ENCODE data around the gene SUV39H1.
"Not testable (repeated sequence)": the region's sequence is repeated elsewhere in the genome, so short reads cannot be mapped to it uniquely, and the experiment has no call there.

The SUV39H1 gene

DNA sequence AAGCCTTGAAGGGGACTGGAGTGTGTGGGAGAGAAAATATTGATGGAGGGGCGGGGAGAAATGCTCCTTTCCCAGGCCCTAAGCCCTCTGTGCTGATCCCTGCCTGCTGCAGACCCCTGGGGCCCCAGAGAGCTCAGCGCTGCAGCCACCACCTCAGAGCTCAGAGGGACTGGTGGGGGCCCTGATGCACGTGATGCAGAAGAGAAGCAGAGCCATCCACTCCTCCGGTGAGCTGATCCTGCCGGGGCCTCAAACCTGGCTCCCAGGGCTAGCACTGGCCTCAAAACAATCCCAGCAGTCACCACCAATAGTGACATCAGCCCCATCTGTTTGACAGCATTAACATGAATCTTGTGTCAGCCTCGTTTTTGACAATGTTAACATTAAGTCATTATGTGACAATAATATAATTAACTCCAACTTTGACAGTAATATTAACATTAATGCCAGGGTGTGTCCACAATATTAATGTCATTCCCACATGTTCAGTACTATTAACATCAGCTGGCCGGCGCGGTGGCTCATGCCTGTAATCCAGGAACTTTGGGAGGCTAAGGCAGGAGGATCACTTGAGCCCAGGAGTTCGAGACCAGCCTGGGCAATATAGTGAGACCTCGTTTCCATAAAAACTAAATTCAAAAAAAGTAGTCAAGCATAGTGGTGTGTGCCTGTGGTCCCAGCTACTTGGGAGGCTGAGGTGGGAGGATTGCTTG lies 7.2 kb upstream of the SUV39H1 start:
- no peak overlapping the region for H3K27ac ChIP-seq
- no peak for DNase-seq (ENCODE audit: low spot score)
- CTCF ChIA-PET: no interaction called here
- POLR2A ChIA-PET (ENCODE audit: low non-redundant PET): interaction anchor here (0.7 kb wide), 1 partner anchor 370 kb away, joined by 3 read pairs; no protein-coding TSS in a partner anchor
- TF ChIP-seq, protein P1, sequence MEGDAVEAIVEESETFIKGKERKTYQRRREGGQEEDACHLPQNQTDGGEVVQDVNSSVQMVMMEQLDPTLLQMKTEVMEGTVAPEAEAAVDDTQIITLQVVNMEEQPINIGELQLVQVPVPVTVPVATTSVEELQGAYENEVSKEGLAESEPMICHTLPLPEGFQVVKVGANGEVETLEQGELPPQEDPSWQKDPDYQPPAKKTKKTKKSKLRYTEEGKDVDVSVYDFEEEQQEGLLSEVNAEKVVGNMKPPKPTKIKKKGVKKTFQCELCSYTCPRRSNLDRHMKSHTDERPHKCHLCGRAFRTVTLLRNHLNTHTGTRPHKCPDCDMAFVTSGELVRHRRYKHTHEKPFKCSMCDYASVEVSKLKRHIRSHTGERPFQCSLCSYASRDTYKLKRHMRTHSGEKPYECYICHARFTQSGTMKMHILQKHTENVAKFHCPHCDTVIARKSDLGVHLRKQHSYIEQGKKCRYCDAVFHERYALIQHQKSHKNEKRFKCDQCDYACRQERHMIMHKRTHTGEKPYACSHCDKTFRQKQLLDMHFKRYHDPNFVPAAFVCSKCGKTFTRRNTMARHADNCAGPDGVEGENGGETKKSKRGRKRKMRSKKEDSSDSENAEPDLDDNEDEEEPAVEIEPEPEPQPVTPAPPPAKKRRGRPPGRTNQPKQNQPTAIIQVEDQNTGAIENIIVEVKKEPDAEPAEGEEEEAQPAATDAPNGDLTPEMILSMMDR (conservative IDR thresholded peaks at IDR 0.05; ENCODE audit: low read depth): no peak

DNA sequence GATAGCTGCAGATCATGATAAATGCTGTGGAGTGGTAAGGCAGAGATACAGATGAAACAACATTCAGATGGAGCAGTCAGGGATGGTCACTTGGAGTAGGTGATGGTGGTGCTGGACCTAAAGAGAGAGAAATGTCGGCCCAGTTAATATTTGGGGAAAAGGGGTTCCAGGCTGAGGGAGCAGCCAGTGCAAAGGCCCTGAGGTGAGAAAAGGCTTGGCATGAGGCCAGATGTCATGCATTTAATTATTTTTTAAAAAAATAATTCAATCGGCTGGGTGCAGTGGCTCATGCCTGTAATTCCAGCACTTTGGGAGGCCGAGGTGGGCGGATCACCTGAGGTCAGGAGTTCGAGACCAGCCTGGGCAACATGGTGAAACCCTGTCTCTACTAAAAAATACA lies 4.8 kb upstream of the SUV39H1 start:
- H3K27ac ChIP-seq; DNase-seq (ENCODE audit: low spot score); POLR2A ChIA-PET (ENCODE audit: low non-redundant PET): not testable (repeated sequence)
- CTCF ChIA-PET: interaction anchor here (0.8 kb wide), 1 partner anchor 22 kb away, joined by 3 read pairs; no protein-coding TSS in a partner anchor

DNA sequence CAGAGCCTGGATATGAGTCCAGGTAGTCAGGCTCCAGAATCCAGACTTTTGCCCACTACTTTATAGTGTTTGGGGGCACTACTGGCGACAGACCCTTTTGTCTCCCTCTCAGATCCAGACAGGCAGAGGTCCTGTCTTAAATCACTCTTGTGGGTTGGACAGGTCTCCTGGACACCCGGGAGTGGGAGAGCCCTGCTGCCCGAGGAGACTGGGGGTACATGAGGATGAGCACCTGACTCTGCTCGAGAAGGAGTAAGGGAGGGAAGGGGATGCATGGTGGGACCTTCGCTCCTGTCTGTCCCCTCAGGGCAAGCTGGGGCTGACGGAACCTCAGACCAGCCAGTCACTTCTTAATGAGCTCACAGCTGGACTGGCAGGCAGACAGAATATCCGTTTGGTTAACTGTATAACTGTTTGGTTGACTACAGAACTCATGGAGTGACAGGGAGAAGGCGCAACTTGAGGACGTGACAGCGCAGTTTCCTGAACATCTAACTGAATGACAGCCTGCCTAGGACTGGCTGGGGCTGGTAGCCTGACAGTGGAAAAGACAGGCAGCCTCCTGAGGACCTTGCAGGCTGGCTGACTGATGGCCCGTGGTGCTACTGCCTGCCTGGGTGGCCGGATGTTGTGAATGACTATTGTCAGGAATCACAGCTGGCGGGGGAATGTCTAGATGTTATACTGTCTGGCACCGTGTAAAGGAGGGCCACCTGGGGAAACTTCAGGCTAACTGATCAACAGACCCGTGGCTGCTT lies 1.6 kb upstream of the SUV39H1 start:
- POLR2A ChIA-PET (ENCODE audit: low non-redundant PET): no interaction called here
- CTCF ChIA-PET: no interaction called here
- no peak for DNase-seq (ENCODE audit: low spot score)

DNA sequence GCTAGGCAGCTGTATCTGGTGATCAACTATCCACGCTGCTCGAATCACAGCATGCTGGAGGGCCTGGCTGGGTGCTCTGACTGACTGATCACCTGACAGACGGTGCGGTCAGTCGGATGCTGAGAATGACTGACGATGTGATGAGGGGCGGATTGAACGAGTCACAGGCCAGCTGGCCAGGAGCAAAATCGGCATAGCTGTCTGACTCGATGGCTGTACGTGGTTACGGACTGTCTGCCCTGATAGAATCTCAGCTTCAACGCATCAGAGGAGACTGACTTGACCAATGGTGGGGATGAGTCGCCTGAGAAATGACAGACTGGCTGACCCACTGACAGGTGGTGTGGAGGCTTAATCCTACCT lies 1.0 kb upstream of the SUV39H1 start:
- H3K27ac ChIP-seq: peak overlapping the region; percentile 86
- DNase-seq (ENCODE audit: low spot score): no peak
- CTCF ChIA-PET: interaction anchor here (0.7 kb wide), 1 partner anchor 1771 kb away, joined by 3 read pairs; no protein-coding TSS in a partner anchor
- TF ChIP-seq, protein P1 (conservative IDR thresholded peaks at IDR 0.05; ENCODE audit: low read depth): no peak
- POLR2A ChIA-PET (ENCODE audit: low non-redundant PET): no interaction called here

More for the DNA sequence above, 1.6 kb upstream of the SUV39H1 start:
- H3K27ac ChIP-seq: peak overlapping the region; percentile 86
- TF ChIP-seq, protein P1 (conservative IDR thresholded peaks at IDR 0.05; ENCODE audit: low read depth): no peak

DNA sequence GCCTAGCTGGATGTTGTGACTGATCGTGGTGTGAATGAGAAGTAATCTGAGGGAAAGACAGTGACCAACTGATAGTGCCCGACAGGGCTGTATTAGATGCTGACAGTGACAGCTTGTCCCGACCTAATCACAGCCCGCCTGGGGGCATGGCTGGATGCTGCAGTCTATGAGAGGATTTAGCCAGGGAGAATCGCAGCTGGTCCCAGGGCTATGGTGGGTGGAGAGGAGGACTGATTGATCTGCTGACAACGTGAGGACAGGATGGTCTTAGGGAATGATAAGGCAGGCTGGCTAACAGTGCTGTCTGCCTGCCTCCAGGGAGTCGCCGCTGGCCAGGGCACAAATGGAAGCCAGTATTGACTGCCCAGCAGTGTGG lies 621 bp upstream of the SUV39H1 start:
- TF ChIP-seq, protein P1 (conservative IDR thresholded peaks at IDR 0.05; ENCODE audit: low read depth): no peak
- POLR2A ChIA-PET (ENCODE audit: low non-redundant PET): no interaction called here
- CTCF ChIA-PET: interaction anchor here (0.7 kb wide), 1 partner anchor 1771 kb away, joined by 3 read pairs; no protein-coding TSS in a partner anchor
- no peak for DNase-seq (ENCODE audit: low spot score)
- peak overlapping the region; percentile 86 for H3K27ac ChIP-seq

DNA sequence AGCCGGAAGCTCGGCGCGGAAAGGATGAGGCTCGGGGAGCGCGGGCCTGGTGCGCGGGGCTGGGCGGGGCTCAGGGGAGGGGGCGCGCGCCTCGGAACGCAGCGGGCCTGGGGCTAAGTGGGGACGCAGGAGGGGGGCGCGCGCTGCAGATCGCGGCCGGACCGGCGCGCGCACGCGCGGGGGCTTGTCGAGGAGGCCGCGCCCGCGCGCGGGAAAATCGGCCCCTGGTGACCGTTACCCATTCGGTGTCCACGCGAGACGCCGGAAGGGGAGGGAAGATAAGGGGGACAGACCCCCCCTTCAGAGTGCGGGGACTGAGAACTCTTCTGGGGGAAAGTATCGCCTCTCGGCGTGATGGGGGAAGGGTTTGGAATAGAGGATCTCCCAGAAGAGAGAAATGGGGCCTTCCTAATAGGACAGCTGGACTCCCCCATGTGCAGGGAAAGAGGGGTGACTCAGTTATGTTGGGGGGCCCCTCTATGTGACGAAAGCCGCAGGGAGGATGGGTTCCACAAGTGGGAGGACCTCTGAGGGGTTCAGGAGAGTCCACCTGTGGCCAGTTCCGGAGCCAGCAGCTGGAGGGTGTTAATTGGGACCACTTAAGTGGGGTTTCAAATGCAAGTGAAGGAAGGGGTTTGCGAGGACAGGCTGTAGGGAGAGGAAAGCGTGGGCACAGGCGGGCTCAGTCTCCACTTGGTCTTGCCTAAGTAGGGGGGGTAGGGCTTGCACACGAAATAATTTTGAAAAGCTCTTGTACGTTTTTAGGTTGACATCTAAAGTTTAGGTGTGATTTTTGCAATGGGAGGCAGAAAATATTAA lies 584 bp downstream of the SUV39H1 start:
- H3K27ac ChIP-seq: peak overlapping the region; percentile 86
- ChIA-PET POLR2A (ENCODE audit: low non-redundant PET) (no interaction called here), CTCF (interaction anchor here (0.5 kb wide), 2 partner anchors 44 to 128 kb away, joined by 3 read pairs; no protein-coding TSS in a partner anchor)

More for the DNA sequence above, 584 bp downstream of the SUV39H1 start:
- peak; percentile 20 for DNase-seq (ENCODE audit: low spot score)
- TF ChIP-seq, protein P1 (conservative IDR thresholded peaks at IDR 0.05; ENCODE audit: low read depth): no peak

Data from RWPE1 (cell line).